Osteoblast (primary cell): ENCODE data around the gene THUMPD1. TPM values are rescaled to one million over a fixed set of nuclear protein-coding genes. Genes with fewer than 3 reads are reported as not detected.

Source experiments
- DNase-seq: peaks from one replicate; pipeline ENCODE4 v3.0.0; 2011; ENCODE audit warnings: low spot score, mixed read lengths; ENCODE audit not compliant: insufficient read length; ENCODE audit errors: missing footprints
- H2AFZ ChIP-seq: 2 replicates; pipeline ENCODE4 v1.6.0; 2011; ENCODE audit warnings: mild to moderate bottlenecking, low read length
- H3K27ac ChIP-seq: 2 replicates; pipeline ENCODE4 v1.5.1; 2011; ENCODE audit warnings: mild to moderate bottlenecking, low read depth, low read length, moderate library complexity
- H3K27me3 ChIP-seq: 2 replicates; pipeline ENCODE4 v1.6.0; 2012; ENCODE audit warnings: mild to moderate bottlenecking, control low read depth, inconsistent platforms, low read length, moderate library complexity; ENCODE audit not compliant: insufficient read depth
- H3K36me3 ChIP-seq: 2 replicates; pipeline ENCODE4 v1.5.1; 2011; ENCODE audit warnings: mild to moderate bottlenecking, low read length, control low read depth, moderate library complexity; ENCODE audit not compliant: insufficient read depth
- H3K4me1 ChIP-seq: 2 replicates; pipeline ENCODE4 v1.5.1; 2011; ENCODE audit warnings: mild to moderate bottlenecking, low read length, control low read depth, moderate library complexity; ENCODE audit not compliant: insufficient read depth
- H3K4me2 ChIP-seq: 2 replicates; pipeline ENCODE4 v1.6.0; 2011; ENCODE audit warnings: mild to moderate bottlenecking, low read length; ENCODE audit not compliant: insufficient read depth
- H3K4me3 ChIP-seq: fragments of 200-600 bp; sonication (generic); 3 replicates; pipeline ENCODE4 v1.5.1; 2012; ENCODE audit warnings: mild to moderate bottlenecking, low read length, inconsistent platforms; ENCODE audit not compliant: insufficient read depth
- H3K79me2 ChIP-seq: 2 replicates; pipeline ENCODE4 v1.6.0; 2012; ENCODE audit warnings: mild to moderate bottlenecking, low read length, control low read depth, inconsistent platforms; ENCODE audit not compliant: insufficient read depth
- H3K9me3 ChIP-seq: 2 replicates; pipeline ENCODE4 v1.5.1; 2011; ENCODE audit warnings: low read depth, low read length, control low read depth
- H4K20me1 ChIP-seq: 2 replicates; pipeline ENCODE4 v1.6.0; 2012; ENCODE audit warnings: mild to moderate bottlenecking, low read length, control low read depth; ENCODE audit not compliant: insufficient read depth
- total RNA-seq: library from RNA; depleted of rRNA; stranded (reverse); fragments of >200 nt; gene quantifications from 2 replicates; pipeline ENCODE4 v1.2.3, GENCODE V29; 2012
- TF ChIP-seq, protein P1 (sequence below): IDR thresholded peaks from 2 replicates; pipeline ENCODE4 v1.5.1; 2011; ENCODE audit warnings: mild to moderate bottlenecking, low read depth, low read length, moderate library complexity; ENCODE audit errors: extremely low read depth

Gene THUMPD1
- total RNA-seq, 1 donor, result 78.9 TPM

DNA sequence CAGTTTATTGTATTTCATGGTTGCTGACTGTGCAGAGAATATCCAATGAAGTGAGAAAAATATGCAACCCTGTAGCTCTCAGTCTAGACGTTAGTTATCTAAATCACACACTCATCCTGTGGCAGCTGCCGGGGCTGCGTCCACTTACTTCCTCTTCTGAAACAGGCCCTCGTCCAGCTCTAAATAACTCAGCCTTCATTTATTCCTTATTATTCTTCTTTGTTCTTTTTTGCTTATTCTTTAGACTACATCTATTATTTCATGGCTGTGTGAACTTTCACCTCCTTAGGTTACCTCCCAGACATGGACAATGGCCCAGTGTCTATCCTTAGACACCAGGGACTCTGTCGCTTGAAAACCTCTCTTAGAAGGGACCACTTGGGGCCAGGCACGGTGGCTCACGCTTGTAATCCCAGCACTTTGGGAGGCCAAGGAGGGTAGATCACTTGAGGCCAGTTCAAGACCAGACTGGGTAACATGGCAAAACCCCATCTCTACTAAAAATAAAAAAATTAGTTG, 3.4 kb upstream of the THUMPD1 start:
- Histone ChIP-seq H3K9me3 (no peaks in the 10 kb centered on the region), H3K27me3 (no peaks in the 10 kb centered on the region), H3K79me2 (peaks cover 15% of the 10 kb centered on the region), H3K27ac (no peak overlapping the region), H3K4me3 (no peak overlapping the region), H4K20me1 (peaks cover 12% of the 10 kb centered on the region), H2AFZ (no peak overlapping the region), H3K4me2 (no peak overlapping the region), H3K4me1 (peaks cover 8% of the 10 kb centered on the region), H3K36me3 (no peaks in the 10 kb centered on the region)
- peak; percentile 4 for DNase-seq
- TF ChIP-seq, protein P1, sequence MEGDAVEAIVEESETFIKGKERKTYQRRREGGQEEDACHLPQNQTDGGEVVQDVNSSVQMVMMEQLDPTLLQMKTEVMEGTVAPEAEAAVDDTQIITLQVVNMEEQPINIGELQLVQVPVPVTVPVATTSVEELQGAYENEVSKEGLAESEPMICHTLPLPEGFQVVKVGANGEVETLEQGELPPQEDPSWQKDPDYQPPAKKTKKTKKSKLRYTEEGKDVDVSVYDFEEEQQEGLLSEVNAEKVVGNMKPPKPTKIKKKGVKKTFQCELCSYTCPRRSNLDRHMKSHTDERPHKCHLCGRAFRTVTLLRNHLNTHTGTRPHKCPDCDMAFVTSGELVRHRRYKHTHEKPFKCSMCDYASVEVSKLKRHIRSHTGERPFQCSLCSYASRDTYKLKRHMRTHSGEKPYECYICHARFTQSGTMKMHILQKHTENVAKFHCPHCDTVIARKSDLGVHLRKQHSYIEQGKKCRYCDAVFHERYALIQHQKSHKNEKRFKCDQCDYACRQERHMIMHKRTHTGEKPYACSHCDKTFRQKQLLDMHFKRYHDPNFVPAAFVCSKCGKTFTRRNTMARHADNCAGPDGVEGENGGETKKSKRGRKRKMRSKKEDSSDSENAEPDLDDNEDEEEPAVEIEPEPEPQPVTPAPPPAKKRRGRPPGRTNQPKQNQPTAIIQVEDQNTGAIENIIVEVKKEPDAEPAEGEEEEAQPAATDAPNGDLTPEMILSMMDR, result no peak

DNA sequence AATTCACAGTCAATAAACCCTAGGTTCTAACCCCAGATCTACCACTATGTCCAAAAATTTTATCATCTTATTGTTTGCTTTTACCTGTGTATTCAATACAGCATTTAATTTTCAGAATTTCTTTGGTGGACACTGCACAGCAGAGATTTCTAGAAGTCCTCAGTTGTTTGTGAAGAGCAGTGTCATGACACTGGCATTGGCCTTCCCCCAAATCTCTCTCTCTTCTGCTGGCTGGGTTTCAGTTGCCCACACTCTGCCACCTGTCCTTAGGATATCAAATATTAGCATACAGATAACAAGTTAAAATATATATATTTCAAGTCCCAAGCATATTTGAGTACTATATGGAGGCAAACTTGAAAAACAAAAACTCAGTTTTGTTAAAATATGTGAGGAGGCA, 2.0 kb upstream of the THUMPD1 start:
- TF ChIP-seq, protein P1, result no peak
- Histone ChIP-seq H2AFZ (no peak overlapping the region), H4K20me1 (peaks cover 26% of the 10 kb centered on the region), H3K4me1 (peaks cover 11% of the 10 kb centered on the region), H3K36me3 (peaks cover 5% of the 10 kb centered on the region), H3K27ac (no peak overlapping the region), H3K9me3 (no peaks in the 10 kb centered on the region), H3K27me3 (no peaks in the 10 kb centered on the region), H3K79me2 (peaks cover 29% of the 10 kb centered on the region), H3K4me2 (no peak overlapping the region), H3K4me3 (no peak overlapping the region)
- DNase-seq, result no peak

DNA sequence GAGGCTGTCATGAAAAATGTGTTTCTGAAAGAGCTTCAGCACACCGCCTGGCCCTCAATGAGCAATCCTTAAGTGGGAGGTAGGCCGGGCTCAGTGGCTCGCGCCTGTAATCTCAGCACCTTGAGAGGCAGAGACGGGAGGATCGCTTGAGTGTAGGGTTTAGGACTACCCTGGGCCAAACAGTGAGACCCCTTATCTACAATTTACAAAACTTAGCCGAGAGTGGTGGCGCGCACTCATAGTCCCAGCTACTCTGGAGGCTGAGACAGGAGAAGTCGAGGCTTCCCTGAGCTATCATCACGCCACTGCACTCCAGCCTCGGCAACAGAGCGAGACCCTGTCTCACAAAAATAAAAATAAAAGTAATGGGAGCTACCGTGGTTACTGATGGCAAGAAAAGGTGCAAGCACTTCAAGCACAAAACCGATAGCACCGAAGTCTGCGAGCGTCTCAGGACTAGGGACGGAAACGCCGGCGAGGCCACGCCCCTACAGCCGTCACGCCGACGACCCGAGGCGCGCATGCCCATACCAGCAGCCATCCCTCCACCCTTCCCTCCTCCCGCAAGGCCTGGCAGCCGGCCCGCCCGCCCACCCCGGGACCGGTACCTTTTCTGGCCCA, 607 bp downstream of the THUMPD1 start:
- H3K4me2 ChIP-seq, result peak overlapping the region; percentile 96
- TF ChIP-seq, protein P1, result no peak
- no peaks in the 10 kb centered on the region for H3K9me3 ChIP-seq
- peaks cover 36% of the 10 kb centered on the region for H3K79me2 ChIP-seq
- H4K20me1 ChIP-seq, result peaks cover 34% of the 10 kb centered on the region
- peak overlapping the region; percentile 95 for H3K27ac ChIP-seq
- H3K27me3 ChIP-seq, result no peaks in the 10 kb centered on the region
- peak overlapping the region; percentile 100 for H3K4me3 ChIP-seq
- peak; percentile 93 for DNase-seq
- H2AFZ ChIP-seq, result peak overlapping the region; percentile 100
- peaks cover 11% of the 10 kb centered on the region for H3K4me1 ChIP-seq
- H3K36me3 ChIP-seq, result peaks cover 28% of the 10 kb centered on the region

DNA sequence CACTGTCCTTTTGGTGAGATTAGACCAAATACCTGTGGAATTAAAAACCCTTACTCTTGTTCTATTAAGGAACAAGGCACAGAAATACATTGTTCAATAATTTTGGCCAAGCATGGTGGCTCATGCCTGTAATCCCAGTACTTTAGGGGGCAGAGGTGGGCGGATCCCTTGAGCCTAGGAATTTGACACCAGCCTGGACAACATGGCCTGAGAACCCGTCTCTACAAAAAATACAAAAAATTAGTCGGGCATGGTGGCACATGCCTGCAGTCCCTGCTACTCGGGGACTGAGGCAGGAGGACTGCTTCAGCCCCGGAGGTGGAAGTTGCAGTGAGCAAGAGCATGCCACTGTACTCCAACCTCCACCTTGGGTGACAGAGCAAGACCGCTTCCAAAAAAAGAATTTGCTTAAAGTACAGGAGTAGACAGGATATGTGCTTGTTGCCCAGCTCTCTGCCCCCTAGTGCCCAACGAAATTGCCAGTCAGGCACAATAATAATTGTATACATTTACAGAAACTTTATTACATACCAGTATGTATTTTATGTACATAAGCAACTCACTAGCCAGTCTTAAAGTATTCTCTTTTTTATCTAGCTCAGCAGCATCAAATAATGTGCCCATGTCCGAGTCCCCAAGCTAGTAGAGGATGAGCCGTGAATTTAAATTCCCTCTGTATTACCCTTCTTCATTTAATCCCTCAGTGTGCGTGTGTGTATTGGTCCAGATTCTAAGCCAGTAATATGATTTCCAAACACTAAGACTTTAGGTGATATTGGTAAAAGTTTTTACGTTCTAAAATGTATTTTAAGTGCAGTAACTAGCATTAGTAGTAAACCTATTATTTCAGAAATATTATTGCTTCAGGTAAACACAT, 1.4 kb downstream of the THUMPD1 start:
- no peaks in the 10 kb centered on the region for H3K27me3 ChIP-seq
- peaks cover 34% of the 10 kb centered on the region for H4K20me1 ChIP-seq
- TF ChIP-seq, protein P1, result peak; percentile 42
- H3K4me3 ChIP-seq, result peak overlapping the region; percentile 100
- H3K27ac ChIP-seq, result peak overlapping the region; percentile 80
- peaks cover 36% of the 10 kb centered on the region for H3K79me2 ChIP-seq
- H2AFZ ChIP-seq, result no peak overlapping the region
- peak overlapping the region; percentile 96 for H3K4me2 ChIP-seq
- no peaks in the 10 kb centered on the region for H3K9me3 ChIP-seq
- DNase-seq, result peak; percentile 62
- peaks cover 32% of the 10 kb centered on the region for H3K36me3 ChIP-seq
- peaks cover 11% of the 10 kb centered on the region for H3K4me1 ChIP-seq
